ENCODE results near the gene OTOP3. TPM values are rescaled to one million over a fixed set of nuclear protein-coding genes. Genes with fewer than 3 reads are reported as not detected.

Gene OTOP3
- total RNA-seq, 1 experiment from 2014 or later, result not detected

DNA sequence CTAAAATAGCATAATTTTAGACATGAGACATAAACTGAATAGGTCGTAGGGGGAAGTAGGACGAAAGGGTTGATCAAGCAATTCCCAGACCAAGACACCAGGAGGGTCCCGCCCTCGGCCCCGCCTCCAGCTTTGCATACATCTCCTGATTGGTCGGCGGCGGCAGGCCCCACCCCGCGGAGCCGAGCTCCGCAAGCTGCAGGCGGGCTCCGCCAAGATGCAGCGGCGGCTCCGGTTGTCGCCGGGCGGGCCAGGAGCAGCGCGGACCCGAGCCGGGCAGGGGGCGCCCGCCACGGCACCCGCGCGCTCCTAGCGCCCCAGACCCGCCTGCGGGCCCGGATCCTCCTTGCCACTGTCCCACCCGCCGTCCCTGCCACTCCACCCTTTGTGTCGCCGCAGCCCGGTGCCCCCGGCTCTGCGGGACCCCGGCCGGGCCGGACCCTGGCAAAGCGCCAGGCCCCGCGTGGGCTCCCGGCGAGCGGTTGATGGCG, 51.8 kb downstream of the OTOP3 start, which contains the start of gene CDR2L:
Gene CDR2L (plus strand): TSS at position 215 of the 491 bp plus-strand sequence. CDS start 412 bp downstream, outside the sequence.
- peak; percentile 97 for DNase-seq
- Histone ChIP-seq H3K9me3 (ENCODE audit: low read length) (no peaks in the 10 kb centered on the region), H2AFZ (ENCODE audit: low read length) (peak within 1 kb of the TSS; percentile 81), H3K36me3 (ENCODE audit: low read depth, low read length) (no peaks in the 10 kb centered on the region), H3K4me2 (ENCODE audit: low read length) (peak within 1 kb of the TSS; percentile 89), H3K27me3 (ENCODE audit: low read length) (no peaks in the 10 kb centered on the region), H4K20me1 (ENCODE audit: low read length) (no peaks in the 10 kb centered on the region), H3K27ac (ENCODE audit: low read length) (peak within 1 kb of the TSS; percentile 17), H3K4me1 (ENCODE audit: insufficient read depth, low read length) (peaks cover 22% of the 10 kb centered on the region), H3K9me2 (replicated peaks; ENCODE audit: low read length) (no peaks in the 10 kb centered on the region), H3K9ac (ENCODE audit: low read length) (peak within 1 kb of the TSS; percentile 59), H3K79me2 (ENCODE audit: low read length) (peaks cover 29% of the 10 kb centered on the region), H3K4me3 (ENCODE audit: low read length) (peak within 1 kb of the TSS; percentile 84), H3F3A (ENCODE audit: low read length, unreplicated experiment) (peaks cover 4% of the 10 kb centered on the region)
- BruUV-seq (replicated peaks), result no TSS peak
- peak; percentile 84 for ATAC-seq
- CTCF ChIA-PET, result interaction anchor here (0.7 to 2.0 kb wide), 6 partner anchors 11 to 36 kb away, joined by 3 to 14 read pairs (median 4); no protein-coding TSS in a partner anchor
- POLR2A ChIA-PET (ENCODE audit: unreplicated experiment), result interaction anchor here (0.6 to 2.3 kb wide), 8 partner anchors 9 to 414 kb away, joined by 3 to 8 read pairs (median 5); partner anchors contain the start of genes ARMC7 and HID1
- intact Hi-C loops (cut with micrococcal nuclease), result loop anchor here (2.0 kb wide), 2 partner anchors 27 to 47 kb away; no protein-coding TSS in a partner anchor
- TF ChIP-seq, protein P1, sequence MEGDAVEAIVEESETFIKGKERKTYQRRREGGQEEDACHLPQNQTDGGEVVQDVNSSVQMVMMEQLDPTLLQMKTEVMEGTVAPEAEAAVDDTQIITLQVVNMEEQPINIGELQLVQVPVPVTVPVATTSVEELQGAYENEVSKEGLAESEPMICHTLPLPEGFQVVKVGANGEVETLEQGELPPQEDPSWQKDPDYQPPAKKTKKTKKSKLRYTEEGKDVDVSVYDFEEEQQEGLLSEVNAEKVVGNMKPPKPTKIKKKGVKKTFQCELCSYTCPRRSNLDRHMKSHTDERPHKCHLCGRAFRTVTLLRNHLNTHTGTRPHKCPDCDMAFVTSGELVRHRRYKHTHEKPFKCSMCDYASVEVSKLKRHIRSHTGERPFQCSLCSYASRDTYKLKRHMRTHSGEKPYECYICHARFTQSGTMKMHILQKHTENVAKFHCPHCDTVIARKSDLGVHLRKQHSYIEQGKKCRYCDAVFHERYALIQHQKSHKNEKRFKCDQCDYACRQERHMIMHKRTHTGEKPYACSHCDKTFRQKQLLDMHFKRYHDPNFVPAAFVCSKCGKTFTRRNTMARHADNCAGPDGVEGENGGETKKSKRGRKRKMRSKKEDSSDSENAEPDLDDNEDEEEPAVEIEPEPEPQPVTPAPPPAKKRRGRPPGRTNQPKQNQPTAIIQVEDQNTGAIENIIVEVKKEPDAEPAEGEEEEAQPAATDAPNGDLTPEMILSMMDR (conservative IDR thresholded peaks at IDR 0.05; ENCODE audit: low read depth, low read length), result no peak
- no peak for TF ChIP-seq EZH2 (IDR thresholded peaks at IDR 0.05; ENCODE audit: low read length, unreplicated experiment)
- TF ChIP-seq EZH2phosphoT487 (IDR thresholded peaks at IDR 0.05; ENCODE audit: borderline replicate concordance, low read length), result no peak

- H3K4me1 ChIP-seq (ENCODE audit: insufficient read depth, low read length), result peaks cover 20% of the 10 kb centered on the region
Measured at GRCh38 chr17:74987909-74988711, 52.4 kb downstream of the OTOP3 start.

More at GRCh38 chr17:74987909-74988711, 52.4 kb downstream of the OTOP3 start:
- H3K27me3 ChIP-seq (ENCODE audit: low read length), result no peaks in the 10 kb centered on the region
- peak overlapping the region; percentile 84 for H3K4me3 ChIP-seq (ENCODE audit: low read length)
- ATAC-seq (peak; percentile 66), DNase-seq (peak; percentile 60)
- POLR2A ChIA-PET (ENCODE audit: unreplicated experiment), result interaction anchor here (0.5 to 2.3 kb wide), 8 partner anchors 16 to 136 kb away, joined by 3 to 9 read pairs (median 4); partner anchors contain the start of genes HID1 and MRPL58
- H3K4me2 ChIP-seq (ENCODE audit: low read length), result peak overlapping the region; percentile 89
- intact Hi-C loops (cut with micrococcal nuclease), result loop anchor here (1.0 to 2.0 kb wide), 3 partner anchors 21 to 47 kb away; no protein-coding TSS in a partner anchor
- peaks cover 29% of the 10 kb centered on the region for H3K79me2 ChIP-seq (ENCODE audit: low read length)
- no peaks in the 10 kb centered on the region for H4K20me1 ChIP-seq (ENCODE audit: low read length)
- H3F3A ChIP-seq (ENCODE audit: low read length, unreplicated experiment), result peaks cover 4% of the 10 kb centered on the region
- H3K27ac ChIP-seq (ENCODE audit: low read length), result peak overlapping the region; percentile 17
- peak overlapping the region; percentile 81 for H2AFZ ChIP-seq (ENCODE audit: low read length)
- no peaks in the 10 kb centered on the region for H3K36me3 ChIP-seq (ENCODE audit: low read depth, low read length)
- no peaks in the 10 kb centered on the region for H3K9me3 ChIP-seq (ENCODE audit: low read length)
- TF ChIP-seq EZH2phosphoT487 (IDR thresholded peaks at IDR 0.05; ENCODE audit: borderline replicate concordance, low read length) (no peak), EZH2 (IDR thresholded peaks at IDR 0.05; ENCODE audit: low read length, unreplicated experiment) (no peak)
- TF ChIP-seq, protein P1 (conservative IDR thresholded peaks at IDR 0.05; ENCODE audit: low read depth, low read length), result peak; percentile 5; the same call in 1 of the 2 replicates
- BruUV-seq (replicated peaks), result TSS peak; percentile 99
- peak overlapping the region; percentile 59 for H3K9ac ChIP-seq (ENCODE audit: low read length)
- CTCF ChIA-PET, result interaction anchor here (0.6 to 2.0 kb wide), 8 partner anchors 11 to 35 kb away, joined by 3 to 14 read pairs (median 4); no protein-coding TSS in a partner anchor
- H3K9me2 ChIP-seq (replicated peaks; ENCODE audit: low read length), result no peaks in the 10 kb centered on the region

All from PC-3 (cell line).